ENCODE measurements around the gene DCTD. TPM values are rescaled to one million over a fixed set of nuclear protein-coding genes. Genes with fewer than 3 reads are reported as not detected.

DCTD gene
- total and polyA plus RNA-seq, 10 of the 15 experiments (the other 5 are each of a cell fraction or from before 2014, with no cell fraction given): 37.8 to 137 (median 92.1) TPM

DNA sequence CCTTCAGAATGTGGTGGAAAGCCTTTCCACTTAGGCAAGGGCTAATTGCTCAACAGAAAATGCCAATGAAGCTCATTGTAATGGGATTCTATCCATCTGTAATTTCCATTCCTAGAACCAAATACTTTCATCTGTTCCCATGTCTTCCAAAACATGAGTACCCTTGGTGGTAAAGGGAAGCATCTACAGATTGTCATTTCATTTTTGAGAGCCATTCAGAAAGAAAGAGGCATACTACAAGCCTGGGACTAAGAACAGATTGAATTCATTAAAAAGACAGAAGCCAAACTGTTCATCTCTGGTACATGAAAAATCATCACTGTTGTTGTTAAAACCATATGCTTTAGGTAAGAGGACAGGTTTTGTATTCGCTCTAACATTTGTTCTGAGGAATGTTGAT, 43.6 kb upstream of the DCTD start:
- ChIA-PET CTCF (interaction anchor here (2.9 kb wide), 1 partner anchor 21 kb away, joined by 9 read pairs; no protein-coding TSS in a partner anchor), POLR2A (no interaction called here), SMC1A (ENCODE audit: uncharacterized antibody, unreplicated experiment) (interaction anchor here (2.1 kb wide), 1 partner anchor 22 kb away, joined by 5 read pairs; no protein-coding TSS in a partner anchor), RAD21 (ENCODE audit: unreplicated experiment) (no interaction called here)
- no peak overlapping the region for H2AFZ ChIP-seq (ENCODE audit: control insufficient read depth, low read depth, low read length)
- no peaks in the 10 kb centered on the region for H4K20me1 ChIP-seq (ENCODE audit: control insufficient read depth, insufficient read depth)
- no peaks in the 10 kb centered on the region for H3K36me3 ChIP-seq (ENCODE audit: control insufficient read depth in 2 of 2, insufficient read depth in 2 of 2, low read length in 1 of 2)
- WGBS (ENCODE audit: insufficient coverage, insufficient replicate concordance, low lambda C conversion rate, missing lambda C conversion rate): 42% methylated on average over 1 of the region's 1 CpG
- H3K4me1 ChIP-seq (ENCODE audit: control insufficient read depth, insufficient read depth, low read length): no peaks in the 10 kb centered on the region
- no peaks in the 10 kb centered on the region; a peak in 1 of 4 replicates for H3K27me3 ChIP-seq (replicated peaks in 1 of 2; ENCODE audit: control insufficient read depth in 2 of 2, insufficient read depth in 2 of 2, low read length in 1 of 2)
- DNase-seq (ENCODE audit: low read depth, low spot score) (no peak), FAIRE-seq (no peak), ATAC-seq (no peak)
- H3K79me2 ChIP-seq (ENCODE audit: control insufficient read depth, insufficient read depth, low read length): no peaks in the 10 kb centered on the region
- H3K9ac ChIP-seq (ENCODE audit: control insufficient read depth, insufficient read depth, low read length): no peak overlapping the region
- H3K9me3 ChIP-seq (replicated peaks; ENCODE audit: control insufficient read depth, insufficient read depth, low read length): no peaks in the 10 kb centered on the region; the same call in 2 of the 3 replicates
- BruUV-seq (replicated peaks): no TSS peak
- TF ChIP-seq TBL1XR1 (IDR thresholded peaks at IDR 0.05; ENCODE audit: low read depth, low read length) (no peak), RAD51 (IDR thresholded peaks at IDR 0.05) (no peak), ASH2L (IDR thresholded peaks at IDR 0.05; ENCODE audit: borderline replicate concordance, low read depth) (no peak), CEBPB (IDR thresholded peaks at IDR 0.05; ENCODE audit: borderline replicate concordance in 1 of 2, low read depth in 2 of 2, low read length in 2 of 2) (no peak), RELA (IDR thresholded peaks at IDR 0.05; ENCODE audit: borderline replicate concordance, partially characterized antibody) (no peak), EZH2 (IDR thresholded peaks at IDR 0.05; ENCODE audit: borderline replicate concordance, control insufficient read depth, low read depth, low read length) (no peak), RBBP5 (conservative IDR thresholded peaks at IDR 0.05) (no peak), SP1 (IDR thresholded peaks at IDR 0.05; ENCODE audit: low read depth, low read length) (no peak), STAT1 (conservative IDR thresholded peaks at IDR 0.05) (no peak), NR2C2 (IDR thresholded peaks at IDR 0.05; ENCODE audit: borderline replicate concordance, control insufficient read depth, insufficient read length, low read depth) (no peak), SUPT20H (IDR thresholded peaks at IDR 0.05; ENCODE audit: borderline replicate concordance, control insufficient read depth, low read depth, low read length) (no peak), SMARCA5 (IDR thresholded peaks at IDR 0.05) (no peak)
- TF ChIP-seq, protein P1, sequence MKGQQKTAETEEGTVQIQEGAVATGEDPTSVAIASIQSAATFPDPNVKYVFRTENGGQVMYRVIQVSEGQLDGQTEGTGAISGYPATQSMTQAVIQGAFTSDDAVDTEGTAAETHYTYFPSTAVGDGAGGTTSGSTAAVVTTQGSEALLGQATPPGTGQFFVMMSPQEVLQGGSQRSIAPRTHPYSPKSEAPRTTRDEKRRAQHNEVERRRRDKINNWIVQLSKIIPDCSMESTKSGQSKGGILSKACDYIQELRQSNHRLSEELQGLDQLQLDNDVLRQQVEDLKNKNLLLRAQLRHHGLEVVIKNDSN (IDR thresholded peaks at IDR 0.05; ENCODE audit: borderline replicate concordance, extremely low read length, insufficient read depth, low read depth, low read length): no peak
- TF ChIP-seq, protein P2, sequence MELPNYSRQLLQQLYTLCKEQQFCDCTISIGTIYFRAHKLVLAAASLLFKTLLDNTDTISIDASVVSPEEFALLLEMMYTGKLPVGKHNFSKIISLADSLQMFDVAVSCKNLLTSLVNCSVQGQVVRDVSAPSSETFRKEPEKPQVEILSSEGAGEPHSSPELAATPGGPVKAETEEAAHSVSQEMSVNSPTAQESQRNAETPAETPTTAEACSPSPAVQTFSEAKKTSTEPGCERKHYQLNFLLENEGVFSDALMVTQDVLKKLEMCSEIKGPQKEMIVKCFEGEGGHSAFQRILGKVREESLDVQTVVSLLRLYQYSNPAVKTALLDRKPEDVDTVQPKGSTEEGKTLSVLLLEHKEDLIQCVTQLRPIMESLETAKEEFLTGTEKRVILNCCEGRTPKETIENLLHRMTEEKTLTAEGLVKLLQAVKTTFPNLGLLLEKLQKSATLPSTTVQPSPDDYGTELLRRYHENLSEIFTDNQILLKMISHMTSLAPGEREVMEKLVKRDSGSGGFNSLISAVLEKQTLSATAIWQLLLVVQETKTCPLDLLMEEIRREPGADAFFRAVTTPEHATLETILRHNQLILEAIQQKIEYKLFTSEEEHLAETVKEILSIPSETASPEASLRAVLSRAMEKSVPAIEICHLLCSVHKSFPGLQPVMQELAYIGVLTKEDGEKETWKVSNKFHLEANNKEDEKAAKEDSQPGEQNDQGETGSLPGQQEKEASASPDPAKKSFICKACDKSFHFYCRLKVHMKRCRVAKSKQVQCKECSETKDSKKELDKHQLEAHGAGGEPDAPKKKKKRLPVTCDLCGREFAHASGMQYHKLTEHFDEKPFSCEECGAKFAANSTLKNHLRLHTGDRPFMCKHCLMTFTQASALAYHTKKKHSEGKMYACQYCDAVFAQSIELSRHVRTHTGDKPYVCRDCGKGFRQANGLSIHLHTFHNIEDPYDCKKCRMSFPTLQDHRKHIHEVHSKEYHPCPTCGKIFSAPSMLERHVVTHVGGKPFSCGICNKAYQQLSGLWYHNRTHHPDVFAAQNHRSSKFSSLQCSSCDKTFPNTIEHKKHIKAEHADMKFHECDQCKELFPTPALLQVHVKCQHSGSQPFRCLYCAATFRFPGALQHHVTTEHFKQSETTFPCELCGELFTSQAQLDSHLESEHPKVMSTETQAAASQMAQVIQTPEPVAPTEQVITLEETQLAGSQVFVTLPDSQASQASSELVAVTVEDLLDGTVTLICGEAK (IDR thresholded peaks at IDR 0.05; ENCODE audit: borderline replicate concordance): no peak
- H3K4me2 ChIP-seq (ENCODE audit: control insufficient read depth, insufficient read depth): no peak overlapping the region
- no peak overlapping the region for H3K4me3 ChIP-seq
- H3K27ac ChIP-seq (ENCODE audit: control insufficient read depth, insufficient read depth): no peak overlapping the region
- intact Hi-C loops (cut with micrococcal nuclease; ENCODE audit: unreplicated experiment) (no loop called here), in situ Hi-C loops (cut with MboI) (no loop called here)
